H9 (cell line): ENCODE results near the gene ARMC9. TPM values are rescaled to one million over a fixed set of nuclear protein-coding genes. Genes with fewer than 3 reads are reported as not detected.

Experiments used
- DNase-seq: peaks from one replicate; pipeline ENCODE4 v3.0.0-alpha.2; 2017
- H2AFZ ChIP-seq: one replicate; pipeline ENCODE4 v1.6.1; 2013; ENCODE audit warnings: mild to moderate bottlenecking, low read length, control low read depth, moderate library complexity
- H2AK5ac ChIP-seq: 2 replicates; pipeline ENCODE4 v1.6.1; 2013; ENCODE audit warnings: low read length, control low read depth, mixed read lengths; ENCODE audit not compliant: insufficient read length
- H2BK120ac ChIP-seq: one replicate; pipeline ENCODE4 v1.6.1; 2013; ENCODE audit warnings: low read depth, mild to moderate bottlenecking, low read length, control low read depth, inconsistent platforms; ENCODE audit not compliant: poor library complexity, severe bottlenecking
- H2BK12ac ChIP-seq: 2 replicates; pipeline ENCODE4 v1.6.1; 2013; ENCODE audit warnings: low read length, control low read depth, mixed read lengths, low read depth; ENCODE audit not compliant: insufficient read length
- H2BK15ac ChIP-seq: 2 replicates; pipeline ENCODE4 v1.6.1; 2013; ENCODE audit warnings: low read depth, low read length, control low read depth
- H2BK20ac ChIP-seq: one replicate; pipeline ENCODE4 v1.6.1; 2013; ENCODE audit warnings: low read depth, mild to moderate bottlenecking, low read length, control low read depth, inconsistent platforms; ENCODE audit not compliant: poor library complexity, severe bottlenecking
- H2BK5ac ChIP-seq: 2 replicates; pipeline ENCODE4 v1.6.1; 2013; ENCODE audit warnings: low read length, control low read depth, mixed read lengths; ENCODE audit not compliant: insufficient read length
- H3K14ac ChIP-seq: 2 replicates; pipeline ENCODE4 v1.6.1; 2013; ENCODE audit warnings: low read length, control low read depth; ENCODE audit not compliant: insufficient read depth
- H3K18ac ChIP-seq: 2 replicates; pipeline ENCODE4 v1.6.1; 2013; ENCODE audit warnings: low read depth, mild to moderate bottlenecking, mixed read lengths, low read length, control low read depth; ENCODE audit not compliant: insufficient read length
- H3K23ac ChIP-seq: 2 replicates; pipeline ENCODE4 v1.6.1; 2013; ENCODE audit warnings: low read length, control low read depth, mixed read lengths, low read depth; ENCODE audit not compliant: insufficient read length
- H3K23me2 ChIP-seq: 2 replicates; pipeline ENCODE4 v1.6.1; 2013; ENCODE audit warnings: low read depth, mild to moderate bottlenecking, mixed read lengths, low read length, control low read depth; ENCODE audit not compliant: insufficient read length, poor library complexity, severe bottlenecking
- H3K27ac ChIP-seq: 2 replicates; pipeline ENCODE4 v1.5.1; 2013; ENCODE audit warnings: low read length, control low read depth, mixed read lengths, low read depth; ENCODE audit not compliant: insufficient read length
- H3K27me3 ChIP-seq: 2 replicates; pipeline ENCODE4 v1.6.1; 2013; ENCODE audit warnings: low read length, control low read depth, inconsistent platforms; ENCODE audit not compliant: insufficient read depth
- H3K4ac ChIP-seq: 2 replicates; pipeline ENCODE4 v1.6.1; 2013; ENCODE audit warnings: low read depth, mild to moderate bottlenecking, control low read depth, inconsistent platforms, low read length, moderate library complexity
- H3K4me1 ChIP-seq: 2 replicates; pipeline ENCODE4 v1.6.1; 2013; ENCODE audit warnings: low read length, control low read depth, inconsistent platforms; ENCODE audit not compliant: insufficient read depth
- H3K4me2 ChIP-seq: 2 replicates; pipeline ENCODE4 v1.6.1; 2013; ENCODE audit warnings: low read length, control low read depth, mixed read lengths; ENCODE audit not compliant: insufficient read length, insufficient read depth
- H3K56ac ChIP-seq: 2 replicates; pipeline ENCODE4 v1.6.1; 2013; ENCODE audit warnings: low read depth, mild to moderate bottlenecking, mixed read lengths, low read length, control low read depth; ENCODE audit not compliant: insufficient read length
- H3K79me1 ChIP-seq: 2 replicates; pipeline ENCODE4 v1.6.1; 2013; ENCODE audit warnings: low read depth, mild to moderate bottlenecking, moderate library complexity, low read length, control low read depth, inconsistent platforms; ENCODE audit not compliant: insufficient read depth, poor library complexity, severe bottlenecking
- H3K79me2 ChIP-seq: 2 replicates; pipeline ENCODE4 v1.6.1; 2013; ENCODE audit warnings: low read length, control low read depth, inconsistent platforms; ENCODE audit not compliant: insufficient read depth
- H3K9ac ChIP-seq: 2 replicates; pipeline ENCODE4 v1.6.1; 2013; ENCODE audit warnings: low read length, control low read depth, mixed read lengths; ENCODE audit not compliant: insufficient read length; ENCODE audit errors: extremely low read depth
- H3K9me3 ChIP-seq: one replicate; pipeline ENCODE4 v1.6.1; 2013; ENCODE audit warnings: low read depth, low read length, inconsistent platforms; ENCODE audit not compliant: control insufficient read depth
- H3T11ph ChIP-seq: one replicate; pipeline ENCODE4 v1.6.1; 2013; ENCODE audit warnings: mild to moderate bottlenecking, low read length, control low read depth, inconsistent platforms
- H4K20me1 ChIP-seq: one replicate; pipeline ENCODE4 v1.6.1; 2013; ENCODE audit not compliant: control insufficient read depth, insufficient read length, insufficient read depth
- H4K5ac ChIP-seq: 2 replicates; pipeline ENCODE4 v1.6.1; 2013; ENCODE audit warnings: low read depth, mild to moderate bottlenecking, mixed read lengths, low read length, control low read depth; ENCODE audit not compliant: insufficient read length
- H4K8ac ChIP-seq: replicated peaks from 2 replicates; pipeline ENCODE4 v1.6.1; 2013; ENCODE audit warnings: low read length, control low read depth, mixed read lengths, low read depth; ENCODE audit not compliant: insufficient read length
- H4K91ac ChIP-seq: 2 replicates; pipeline ENCODE4 v1.6.1; 2013; ENCODE audit warnings: low read depth, mild to moderate bottlenecking, moderate library complexity, mixed read lengths, low read length, control low read depth; ENCODE audit not compliant: insufficient read length
- H3K27ac Mint-ChIP-seq, 3 experiments: 2 replicates in 2 of 3; 3 replicates in 1 of 3; pipeline ENCODE4 v1.8.0; 2020 to 2021; ENCODE audit warnings: mixed read lengths in 3 of 3, mild to moderate bottlenecking in 1 of 3, moderate library complexity in 1 of 3
- H3K27me3 Mint-ChIP-seq: 2 replicates; pipeline ENCODE4 v1.8.0; 2021; ENCODE audit warnings: low read depth, mild to moderate bottlenecking, moderate library complexity, mixed read lengths
- H3K36me3 Mint-ChIP-seq, 3 experiments: 2 replicates in 2 of 3; 3 replicates in 1 of 3; pipeline ENCODE4 v1.8.0; 2020 to 2021; ENCODE audit warnings: low read depth in 3 of 3, mixed read lengths in 3 of 3; ENCODE audit not compliant: insufficient read depth in 1 of 3
- H3K4me1 Mint-ChIP-seq, 2 experiments: 2 replicates each; pipeline ENCODE4 v1.8.0; 2020; ENCODE audit warnings: mixed read lengths in 2 of 2
- H3K4me3 Mint-ChIP-seq, 2 experiments: 2 replicates in 1 of 2; 3 replicates in 1 of 2; pipeline ENCODE4 v1.8.0; 2020 to 2021; ENCODE audit warnings: mild to moderate bottlenecking in 2 of 2, mixed read lengths in 2 of 2, moderate library complexity in 1 of 2
- H3K9me3 Mint-ChIP-seq, 2 experiments: 2 replicates in 1 of 2; 3 replicates in 1 of 2; pipeline ENCODE4 v1.8.0; 2020; ENCODE audit warnings: mild to moderate bottlenecking in 2 of 2, mixed read lengths in 2 of 2, moderate library complexity in 1 of 2
- CTCF ChIP-seq: fragments of 200-600 bp; sonication (generic); conservative IDR thresholded peaks from 3 replicates; pipeline ENCODE4 v1.8.0; 2021; ENCODE audit warnings: antibody characterized with exemption, mild to moderate bottlenecking
- WGBS: extraction: QIAGEN DNeasy Blood & Tissue Kit; methylation state at CpG from one replicate; pipeline ENCODE4 v1.1.7; 2013; ENCODE audit warnings: missing lambda C conversion rate, low lambda C conversion rate, mixed read lengths; ENCODE audit not compliant: insufficient read length; ENCODE audit errors: extremely low coverage; 5-methylcytosine and 5-hydroxymethylcytosine counted together
- total RNA-seq: library from RNA; stranded (reverse); gene quantifications from 2 replicates; pipeline ENCODE4 v1.2.1, GENCODE V29; 2021

ARMC9 gene
- total RNA-seq, 1 experiment from 2014 or later: 37.6 TPM

GRCh38 chr2:231399853-231400680 lies 201.6 kb downstream of the ARMC9 start:
- H3K4me2 ChIP-seq: no peak overlapping the region

More at GRCh38 chr2:231399853-231400680, 201.6 kb downstream of the ARMC9 start:
- DNase-seq: no peak
- Histone ChIP-seq H2AFZ (no peak overlapping the region), H4K91ac (no peak overlapping the region), H4K5ac (no peak overlapping the region), H3K27ac (no peak overlapping the region), H4K20me1 (no peaks in the 10 kb centered on the region), H3K4me1 (no peaks in the 10 kb centered on the region; the same call in 1 of the 2 replicates), H2BK5ac (no peak overlapping the region), H3K27me3 (no peaks in the 10 kb centered on the region), H3K79me1 (no peaks in the 10 kb centered on the region), H4K8ac (no peak overlapping the region), H3K23me2 (peaks cover 9% of the 10 kb centered on the region), H2BK20ac (no peak overlapping the region), H3K4ac (no peak overlapping the region), H3K56ac (no peak overlapping the region), H3T11ph (no peak overlapping the region), H3K18ac (no peak overlapping the region), H2BK12ac (no peak overlapping the region), H3K9me3 (no peaks in the 10 kb centered on the region), H3K9ac (no peak overlapping the region), H3K23ac (no peak overlapping the region), H2BK120ac (no peak overlapping the region), H2BK15ac (no peak overlapping the region), H2AK5ac (no peak overlapping the region), H3K79me2 (no peaks in the 10 kb centered on the region; the same call in 1 of the 2 replicates), H3K14ac (no peak overlapping the region)
- no CpG with 5 or more reads among the region's 12 CpGs for WGBS
- H3K9me3 Mint-ChIP-seq: no peaks in the 10 kb centered on the region
- no peaks in the 10 kb centered on the region for H3K27me3 Mint-ChIP-seq
- H3K36me3 Mint-ChIP-seq: peaks cover 11 to 13% (median 12%) of the 10 kb centered on the region in 3 experiments; a peak in 5 of 7 replicates
- H3K4me3 Mint-ChIP-seq: peak overlapping the region in 1 of 2 experiments; percentile 54; a peak in 2 of 5 replicates
- no peak; the same call in 2 of the 3 replicates for TF ChIP-seq CTCF
- peak overlapping the region in 2 of 3 experiments; percentile 77 to 96; a peak in 5 of 7 replicates for H3K27ac Mint-ChIP-seq
- H3K4me1 Mint-ChIP-seq: peaks cover 45 to 46% of the 10 kb centered on the region in 2 experiments
